NT2/D1 (cell line): ENCODE results near the gene KPNA1.

Source experiments
- DNase-seq: peaks from one replicate; pipeline ENCODE4 v3.0.0-alpha.2; 2011; ENCODE audit warnings: low read depth, low spot score
- H3K27me3 ChIP-seq: 2 replicates; pipeline ENCODE4 v1.6.0; 2011; ENCODE audit warnings: mild to moderate bottlenecking; ENCODE audit not compliant: insufficient read length, insufficient read depth
- H3K36me3 ChIP-seq: 2 replicates; pipeline ENCODE4 v1.6.1; 2011; ENCODE audit warnings: mild to moderate bottlenecking, low read length, mixed read lengths; ENCODE audit not compliant: insufficient read depth, insufficient read length
- H3K4me1 ChIP-seq: 2 replicates; pipeline ENCODE4 v1.5.1; 2011; ENCODE audit not compliant: insufficient read depth, insufficient read length
- H3K4me3 ChIP-seq: 2 replicates; pipeline ENCODE4 v1.5.1; 2011; ENCODE audit warnings: low read depth; ENCODE audit not compliant: insufficient read length
- H3K9ac ChIP-seq: 2 replicates; pipeline ENCODE4 v1.6.0; 2011; ENCODE audit warnings: low read depth; ENCODE audit not compliant: insufficient read length
- H3K9me3 ChIP-seq: 2 replicates; pipeline ENCODE4 v1.5.1; 2011; ENCODE audit warnings: mild to moderate bottlenecking, low read length; ENCODE audit not compliant: insufficient read depth
- SUZ12 ChIP-seq: IDR thresholded peaks from 2 replicates; pipeline ENCODE4 v1.6.1; 2011; ENCODE audit not compliant: insufficient read length, insufficient read depth; ENCODE audit errors: extremely low read depth
- YY1 ChIP-seq: IDR thresholded peaks from 2 replicates; pipeline ENCODE4 v1.6.1; 2011; ENCODE audit not compliant: insufficient read length, insufficient read depth
- ZNF274 ChIP-seq: IDR thresholded peaks from 2 replicates; pipeline ENCODE4 v1.6.1; 2011; ENCODE audit warnings: mild to moderate bottlenecking, low read depth, low read length

KPNA1 gene

DNA sequence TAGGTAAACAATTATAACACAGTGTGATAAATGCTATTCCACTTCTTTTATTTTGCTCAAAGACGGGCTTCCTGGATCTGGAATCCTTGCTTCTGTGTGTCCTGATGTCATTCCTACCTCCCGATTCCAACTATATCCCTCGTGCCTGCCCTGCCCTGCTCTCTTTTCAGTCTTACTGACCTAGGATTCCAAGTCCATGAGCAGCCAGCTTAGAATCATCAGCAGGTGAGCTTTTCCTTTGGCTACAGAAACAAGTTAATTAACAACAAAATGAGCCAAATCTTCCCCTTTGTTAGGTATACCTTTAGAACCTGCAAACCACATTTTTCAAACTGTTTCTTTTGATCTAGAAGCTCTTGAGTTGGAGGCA lies 21.9 kb upstream of the KPNA1 start:
- no peak for DNase-seq
- no peaks in the 10 kb centered on the region for H3K36me3 ChIP-seq
- TF ChIP-seq ZNF274 (no peak), YY1 (no peak), SUZ12 (no peak)
- no peaks in the 10 kb centered on the region for H3K9me3 ChIP-seq
- H3K4me1 ChIP-seq = no peaks in the 10 kb centered on the region
- no peak overlapping the region for H3K4me3 ChIP-seq
- no peaks in the 10 kb centered on the region for H3K27me3 ChIP-seq
- no peak overlapping the region for H3K9ac ChIP-seq

- Histone ChIP-seq H3K4me3 (no peak overlapping the region), H3K9me3 (no peaks in the 10 kb centered on the region), H3K27me3 (no peaks in the 10 kb centered on the region), H3K36me3 (no peaks in the 10 kb centered on the region), H3K9ac (no peak overlapping the region), H3K4me1 (no peaks in the 10 kb centered on the region)
- TF ChIP-seq YY1 = no peak
- no peak for TF ChIP-seq SUZ12
- TF ChIP-seq ZNF274 = no peak
- no peak for DNase-seq
Measured at GRCh38 chr3:122535964-122536631, 21.4 kb upstream of the KPNA1 start.

GRCh38 chr3:122533931-122534334 lies 19.2 kb upstream of the KPNA1 start:
- Histone ChIP-seq H3K36me3 (no peaks in the 10 kb centered on the region), H3K9me3 (no peaks in the 10 kb centered on the region), H3K4me3 (no peak overlapping the region), H3K27me3 (no peaks in the 10 kb centered on the region), H3K9ac (no peak overlapping the region), H3K4me1 (no peaks in the 10 kb centered on the region)
- TF ChIP-seq SUZ12 = no peak
- TF ChIP-seq YY1 = no peak
- TF ChIP-seq ZNF274 = no peak
- no peak for DNase-seq

GRCh38 chr3:122533480-122533879 lies 18.7 kb upstream of the KPNA1 start:
- no peaks in the 10 kb centered on the region for H3K27me3 ChIP-seq
- DNase-seq = no peak
- no peak overlapping the region for H3K4me3 ChIP-seq
- H3K4me1 ChIP-seq = no peaks in the 10 kb centered on the region
- H3K9me3 ChIP-seq = no peaks in the 10 kb centered on the region
- no peak for TF ChIP-seq SUZ12
- TF ChIP-seq ZNF274 = no peak
- TF ChIP-seq YY1 = no peak
- no peaks in the 10 kb centered on the region for H3K36me3 ChIP-seq
- H3K9ac ChIP-seq = no peak overlapping the region

DNA sequence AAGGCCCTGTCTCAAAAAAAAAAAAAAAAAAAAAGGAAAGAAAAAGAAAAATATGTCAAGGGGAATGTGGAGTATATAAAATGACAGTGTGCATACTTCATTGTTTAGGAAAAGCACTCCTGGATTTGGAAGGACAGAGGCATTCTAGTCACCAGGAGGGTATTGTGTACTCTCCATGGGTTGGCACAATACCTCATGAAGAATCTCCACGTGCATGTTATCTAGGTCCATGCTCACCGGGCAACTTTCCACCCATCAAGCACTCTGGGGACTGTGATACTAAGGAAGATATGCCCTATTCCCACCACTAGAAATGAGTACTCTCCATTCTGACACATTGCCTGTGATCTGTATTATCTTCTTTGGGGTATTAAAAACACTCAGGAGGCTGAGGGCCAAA lies 15.4 kb upstream of the KPNA1 start:
- H3K4me1 ChIP-seq = no peaks in the 10 kb centered on the region
- no peak for DNase-seq
- no peaks in the 10 kb centered on the region for H3K27me3 ChIP-seq
- H3K9ac ChIP-seq = no peak overlapping the region
- TF ChIP-seq ZNF274 (no peak), YY1 (no peak), SUZ12 (no peak)
- H3K36me3 ChIP-seq = no peaks in the 10 kb centered on the region
- H3K4me3 ChIP-seq = no peak overlapping the region
- no peaks in the 10 kb centered on the region for H3K9me3 ChIP-seq

- TF ChIP-seq YY1 = no peak
- no peak for TF ChIP-seq SUZ12
- TF ChIP-seq ZNF274 = no peak
- Histone ChIP-seq H3K9ac (no peak overlapping the region), H3K36me3 (no peaks in the 10 kb centered on the region), H3K27me3 (no peaks in the 10 kb centered on the region), H3K4me1 (no peaks in the 10 kb centered on the region), H3K4me3 (no peak overlapping the region), H3K9me3 (no peaks in the 10 kb centered on the region)
- DNase-seq = no peak
Measured at GRCh38 chr3:122523317-122523716, 8.6 kb upstream of the KPNA1 start.

DNA sequence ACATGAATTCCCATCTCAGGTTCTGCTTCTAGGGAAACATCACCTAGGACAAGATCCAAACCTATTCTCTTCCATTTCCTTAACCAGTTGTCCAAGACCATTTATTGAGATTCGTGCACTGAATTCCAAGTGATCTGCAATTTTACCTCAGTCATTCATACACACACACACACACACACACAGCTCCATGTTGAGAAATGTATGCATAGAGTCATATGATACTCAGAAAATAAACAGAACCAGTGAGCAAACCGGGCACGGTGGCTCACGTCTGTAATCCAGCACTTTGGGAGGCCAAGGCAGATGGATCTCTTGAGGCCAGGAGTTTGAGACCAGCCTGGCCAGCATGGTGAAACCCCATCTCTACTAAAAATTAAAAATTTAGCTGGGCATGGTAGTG lies 6.1 kb upstream of the KPNA1 start:
- DNase-seq = no peak
- no peak for TF ChIP-seq YY1
- TF ChIP-seq SUZ12 = no peak
- no peak for TF ChIP-seq ZNF274

More for the DNA sequence above, 6.1 kb upstream of the KPNA1 start:
- no peaks in the 10 kb centered on the region for H3K9me3 ChIP-seq
- H3K36me3 ChIP-seq = no peaks in the 10 kb centered on the region
- H3K4me1 ChIP-seq = no peaks in the 10 kb centered on the region
- H3K9ac ChIP-seq = no peak overlapping the region
- H3K27me3 ChIP-seq = no peaks in the 10 kb centered on the region
- no peak overlapping the region for H3K4me3 ChIP-seq
